Kidney (tissue), 14 donors: ENCODE data around the gene LDB3. TPM values are rescaled to one million over a fixed set of nuclear protein-coding genes. Genes with fewer than 3 reads are reported as not detected.
A peak's percentile ranks its signal among the peaks of the same experiment; 100 is the strongest.

Source experiments
- DNase-seq, 5 donors: peaks; one replicate each; pipeline ENCODE4 v3.0.0-alpha.2; 2013 to 2020
- FAIRE-seq: peaks from 2 replicates; lab custom pipeline; 2012; peaks lifted over from hg19 to GRCh38; lab: Jason Lieb, UNC
- H3K27ac ChIP-seq, 2 donors: one replicate each; pipeline ENCODE4 v1.7.0; 2013; ENCODE audit warnings: low read depth in 2 of 2, low read length in 2 of 2, inconsistent platforms in 1 of 2
- H3K27me3 ChIP-seq: one replicate; pipeline ENCODE4 v1.7.1; 2013; ENCODE audit warnings: low read length, inconsistent platforms; ENCODE audit not compliant: control insufficient read depth, insufficient read depth
- H3K36me3 ChIP-seq, 3 donors: one replicate each; pipeline versions ENCODE4 v1.7.0 to v1.7.1; 2013; ENCODE audit warnings: low read length in 3 of 3, control low read depth in 1 of 3, inconsistent platforms in 1 of 3; ENCODE audit not compliant: insufficient read depth in 3 of 3, control insufficient read depth in 2 of 3
- H3K4me1 ChIP-seq, 3 donors: one replicate each; pipeline versions ENCODE4 v1.7.0 to v1.7.1; 2013; ENCODE audit warnings: low read length in 3 of 3, inconsistent platforms in 1 of 3, low read depth in 1 of 3; ENCODE audit not compliant: control insufficient read depth in 2 of 3, insufficient read depth in 2 of 3
- H3K4me3 ChIP-seq, 3 donors: one replicate each; pipeline versions ENCODE4 v1.7.0 to v1.8.1; 2013; ENCODE audit warnings: low read length in 3 of 3, control low read depth in 1 of 3, inconsistent platforms in 1 of 3
- H3K9ac ChIP-seq, 3 donors: one replicate each; pipeline versions ENCODE4 v1.7.0 to v1.7.1; 2013; ENCODE audit warnings: low read length in 3 of 3, control low read depth in 1 of 3, inconsistent platforms in 1 of 3
- H3K9me3 ChIP-seq, 3 donors: one replicate each; pipeline versions ENCODE4 v1.7.0 to v1.7.1; 2013; ENCODE audit warnings: low read length in 3 of 3, control low read depth in 1 of 3, inconsistent platforms in 1 of 3; ENCODE audit not compliant: control insufficient read depth in 2 of 3, insufficient read depth in 1 of 3
- CTCF ChIP-seq: IDR thresholded peaks from 3 replicates; pipeline ENCODE4 v1.5.1; 2012; ENCODE audit warnings: mild to moderate bottlenecking, moderate library complexity, borderline replicate concordance; ENCODE audit not compliant: insufficient read depth; ENCODE audit errors: extremely low read depth
- intact Hi-C: fragments of 100-400 bp; cut with DNase I; formaldehyde crosslinking; loops from one replicate; pipeline ENCODE4 v1.11.1; 2022
- polyA plus RNA-seq: library from polyadenylated mRNA; stranded (reverse); fragments of 350-450 nt; fragmentation: Illumina TruSeq; extraction: RNeasy Lipid Tissue Mini Kit (QIAGEN cat#74804); gene quantifications from one replicate; pipeline ENCODE4 v1.2.3, GENCODE V29; 2014; ENCODE audit warnings: low read depth, low replicate concordance; ENCODE audit not compliant: insufficient read depth
- total RNA-seq: library from RNA; stranded (reverse); fragmentation: NEBNext Ultra II Directional; extraction: Animal tissue kit (Norgen Biotek cat#: 25700); gene quantifications from one replicate; pipeline ENCODE4 v1.2.1, GENCODE V29; 2021
- donor health status: control.
- donor health status: control.
- donor health status: control.
- donor health status: control.
- donor health status: control.
- donor health status: DM: yes; HTN: yes; CAD: no.
- donor health status: Normal renal cell carcinoma (clear cell type).

LDB3 gene
- total and polyA plus RNA-seq, 2 donors from 2014 or later, result 3.3 to 7.7 TPM

DNA sequence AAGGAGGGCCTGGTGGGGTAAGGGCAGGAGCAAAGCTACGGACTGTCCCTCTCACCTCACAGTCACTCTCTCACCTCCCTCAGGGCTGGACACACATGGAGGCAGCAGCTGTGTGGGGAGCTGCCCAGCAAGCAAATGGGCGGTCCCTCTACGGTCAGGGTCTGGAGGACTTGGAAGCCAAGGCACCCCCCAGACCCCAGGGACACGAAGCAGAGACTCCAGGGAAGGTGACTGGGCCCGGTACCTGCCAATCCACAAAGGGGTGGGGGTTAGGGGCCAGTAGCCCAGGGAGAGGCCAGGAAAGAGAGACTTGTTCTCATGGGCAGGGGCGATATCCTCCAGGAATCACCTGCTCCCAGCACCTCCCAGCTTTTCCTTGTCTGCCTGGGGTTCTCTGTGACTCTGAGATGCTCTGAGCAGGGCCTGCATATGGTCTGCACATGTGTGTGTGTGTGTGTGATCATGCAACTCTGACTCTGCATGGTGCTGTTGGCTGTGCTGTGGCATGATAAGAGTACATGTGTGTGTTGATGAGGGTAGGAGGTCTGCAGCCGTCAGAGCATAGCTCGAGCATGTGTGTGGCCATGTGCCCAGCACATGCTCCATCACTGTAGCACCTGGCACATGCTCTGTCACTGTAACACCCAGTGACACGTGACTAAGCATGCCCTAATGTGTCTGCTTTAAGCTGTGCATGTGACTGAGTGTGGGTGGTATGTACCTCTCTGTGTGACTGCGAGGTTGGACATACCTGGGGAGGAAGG is 4.6 kb upstream of the LDB3 start:
- Histone ChIP-seq H3K4me1 (no peaks in the 10 kb centered on the region), H3K9ac (no peak overlapping the region), H3K27ac (no peak overlapping the region), H3K36me3 (no peaks in the 10 kb centered on the region), H3K9me3 (no peaks in the 10 kb centered on the region), H3K27me3 (no peaks in the 10 kb centered on the region), H3K4me3 (no peak overlapping the region)
- DNase-seq (peak in 1 of 5 donors; percentile 54), FAIRE-seq (no peak)
- intact Hi-C loops, result no loop called here
- TF ChIP-seq CTCF, result no peak

- intact Hi-C loops, result no loop called here
- DNase-seq, result peak in 1 of 5 donors; percentile 56
- no peaks in the 10 kb centered on the region for H3K36me3 ChIP-seq
Measured at GRCh38 chr10:86664341-86665217, 3.7 kb upstream of the LDB3 start.

DNA sequence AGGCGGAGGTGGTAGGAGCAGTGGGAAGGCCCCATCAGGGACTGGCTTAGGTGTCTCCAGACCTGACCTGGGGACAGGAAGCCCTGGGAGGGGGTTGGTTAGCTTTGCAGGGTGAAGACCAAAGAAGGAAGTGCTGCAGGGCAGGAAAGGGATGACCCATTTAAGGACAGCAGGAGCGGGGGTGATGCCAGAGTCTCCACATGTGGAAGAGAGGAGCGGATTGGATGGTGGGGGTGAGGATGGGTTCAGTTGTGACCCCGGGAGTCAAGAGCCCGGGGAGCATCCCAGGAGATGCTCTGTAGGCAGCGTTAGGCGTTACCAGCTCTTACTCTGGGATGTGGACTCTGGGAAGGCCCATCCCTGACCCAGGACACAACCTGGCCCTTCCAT is 3.1 kb upstream of the LDB3 start:
- no peaks in the 10 kb centered on the region for H3K4me1 ChIP-seq
- FAIRE-seq (no peak), DNase-seq (no peak)
- H3K36me3 ChIP-seq, result no peaks in the 10 kb centered on the region
- no peaks in the 10 kb centered on the region for H3K9me3 ChIP-seq
- H3K9ac ChIP-seq, result no peak overlapping the region
- no peak overlapping the region for H3K4me3 ChIP-seq
- no peaks in the 10 kb centered on the region for H3K27me3 ChIP-seq
- intact Hi-C loops, result no loop called here
- H3K27ac ChIP-seq, result no peak overlapping the region
- TF ChIP-seq CTCF, result no peak

More at GRCh38 chr10:86664341-86665217, 3.7 kb upstream of the LDB3 start:
- no peaks in the 10 kb centered on the region for H3K9me3 ChIP-seq
- H3K4me3 ChIP-seq, result no peak overlapping the region
- no peaks in the 10 kb centered on the region for H3K4me1 ChIP-seq
- no peaks in the 10 kb centered on the region for H3K27me3 ChIP-seq
- H3K9ac ChIP-seq, result no peak overlapping the region
- TF ChIP-seq CTCF, result no peak
- FAIRE-seq, result no peak
- no peak overlapping the region for H3K27ac ChIP-seq
